Middle frontal gyrus (tissue), 1 donor: Measurements from ENCODE around the gene ALG9.
"Not testable (repeated sequence)": the region's sequence is repeated elsewhere in the genome, so short reads cannot be mapped to it uniquely, and the experiment has no call there.

ENCODE experiments used
- DNase-seq: peaks from one replicate; pipeline ENCODE4 v3.0.0-alpha.2; 2015; ENCODE audit warnings: low spot score; ENCODE audit errors: extremely low spot score

ALG9 gene

GRCh38 chr11:111870886-111871692 is at the start of gene ALG9:
Gene ALG9 (minus strand): TSS chr11:111871581. CDS start chr11:111871482, 99 bp downstream.
- DNase-seq = peak; percentile 59

GRCh38 chr11:111920908-111921307 is 49.5 kb upstream of the ALG9 start:
- no peak for DNase-seq

GRCh38 chr11:111918390-111919256 is 47.2 kb upstream of the ALG9 start, which contains the start of gene C11orf52:
Gene C11orf52 (plus strand): TSS chr11:111918913. CDS start chr11:111918973, 60 bp downstream.
- no peak for DNase-seq

GRCh38 chr11:111917788-111918187 is 46.4 kb upstream of the ALG9 start:
- DNase-seq = no peak

GRCh38 chr11:111917312-111917711 is 45.9 kb upstream of the ALG9 start:
- no peak for DNase-seq

GRCh38 chr11:111916768-111917167 is 45.4 kb upstream of the ALG9 start:
- DNase-seq = no peak

- DNase-seq = peak; percentile 63
Measured at GRCh38 chr11:111913997-111914396, 42.6 kb upstream of the ALG9 start.

- no peak for DNase-seq
Measured at GRCh38 chr11:111913031-111913861, 41.9 kb upstream of the ALG9 start.

GRCh38 chr11:111912535-111912934 is 41.2 kb upstream of the ALG9 start, which contains the start of gene HSPB2:
Gene HSPB2 (plus strand): TSS chr11:111912734. CDS start chr11:111912830, 96 bp downstream.
- DNase-seq = no peak

GRCh38 chr11:111911563-111912401 is 40.4 kb upstream of the ALG9 start, which contains the start of gene CRYAB:
Gene CRYAB (minus strand): TSS chr11:111911770. CDS start chr11:111911724, 46 bp downstream.
- DNase-seq = peak; percentile 78

- DNase-seq = peak; percentile 82
Measured at GRCh38 chr11:111910676-111911562, 39.5 kb upstream of the ALG9 start.

GRCh38 chr11:111909378-111909777 is 38.0 kb upstream of the ALG9 start:
- no peak for DNase-seq

GRCh38 chr11:111908639-111909305 is 37.4 kb upstream of the ALG9 start:
- no peak for DNase-seq

- DNase-seq = no peak
Measured at GRCh38 chr11:111906680-111907079, 35.3 kb upstream of the ALG9 start.

- no peak for DNase-seq
Measured at GRCh38 chr11:111905411-111905810, 34.0 kb upstream of the ALG9 start.

GRCh38 chr11:111886844-111887243 is 15.5 kb upstream of the ALG9 start:
- DNase-seq = no peak

- DNase-seq = no peak
Measured at GRCh38 chr11:111886032-111886431, 14.7 kb upstream of the ALG9 start.

- not testable (repeated sequence) for DNase-seq
Measured at GRCh38 chr11:111885053-111885452, 13.7 kb upstream of the ALG9 start.

GRCh38 chr11:111882202-111882601 is 10.8 kb upstream of the ALG9 start:
- DNase-seq = no peak
